Astrocyte of the spinal cord (primary cell): Measurements from ENCODE around the gene PMEL.

Experiments used
- DNase-seq: peaks from one replicate; pipeline ENCODE4 v3.0.0; 2011; ENCODE audit warnings: low read depth, low spot score
- H3K4me3 ChIP-seq: 2 replicates; pipeline ENCODE4 v1.5.1; 2011; ENCODE audit warnings: low read depth, mild to moderate bottlenecking, low read length, moderate library complexity
- CTCF ChIP-seq: IDR thresholded peaks from 2 replicates; pipeline ENCODE4 v1.5.1; 2012; ENCODE audit warnings: low read depth, mild to moderate bottlenecking, low read length, inconsistent platforms
- in situ Hi-C: cut with HindIII; loops from 2 replicates; pipeline ENCODE4 v1.10.0; 2017; ENCODE audit warnings: low sequenced_read_pairs

Gene PMEL

GRCh38 chr12:55965941-55966407, at the start of gene PMEL:
TSS of gene PMEL (minus strand) at chr12:55966042. CDS start at chr12:55966011, 31 bp downstream.
- H3K4me3 ChIP-seq, result peak within 1 kb of the TSS; percentile 90
- in situ Hi-C loops, result no loop called here
- no peak for DNase-seq
- no peak for TF ChIP-seq CTCF

DNA sequence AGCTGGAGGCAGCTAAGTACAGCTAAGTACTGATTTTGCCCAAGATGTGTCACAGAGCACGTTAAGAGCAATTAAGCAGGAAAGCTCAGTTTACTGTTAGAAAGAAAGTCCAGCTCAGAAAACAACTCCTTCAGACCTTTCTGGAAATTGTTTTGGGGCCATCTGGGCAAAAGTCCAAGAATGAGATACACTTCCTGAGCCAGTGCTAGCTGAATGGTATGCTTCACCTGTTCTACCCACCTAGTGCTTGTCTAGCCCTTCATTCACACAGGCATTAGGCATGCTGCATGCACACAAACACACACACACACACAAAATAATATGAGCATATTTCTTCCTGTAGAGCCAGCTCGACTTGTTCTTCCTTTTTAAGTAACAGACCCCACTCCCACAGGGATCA, 48.4 kb upstream of the PMEL start:
- H3K4me3 ChIP-seq, result no peak overlapping the region
- TF ChIP-seq CTCF, result no peak
- DNase-seq, result no peak
- in situ Hi-C loops, result no loop called here

DNA sequence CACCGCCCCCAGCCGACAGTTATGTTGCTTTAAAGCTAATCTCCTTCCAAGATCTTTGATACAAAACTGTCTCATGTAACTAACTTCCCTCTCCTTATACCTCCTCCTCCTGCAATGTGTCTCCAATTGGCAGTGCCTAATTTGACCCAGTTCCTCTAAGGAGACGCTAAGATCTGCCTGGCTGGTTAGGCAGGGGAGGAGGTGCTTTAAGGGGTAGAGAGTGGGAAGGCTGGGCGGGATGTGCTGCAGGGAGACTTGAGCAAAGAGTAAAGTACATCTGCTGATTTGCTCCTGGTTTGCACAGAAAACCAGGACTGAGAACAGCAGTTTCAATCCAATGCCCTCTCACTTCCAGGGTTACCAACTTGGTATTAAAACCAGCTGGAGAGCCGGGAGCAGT, 47.6 kb upstream of the PMEL start:
- in situ Hi-C loops, result no loop called here
- no peak for DNase-seq
- H3K4me3 ChIP-seq, result no peak overlapping the region
- TF ChIP-seq CTCF, result no peak

GRCh38 chr12:56011509-56012090, 45.8 kb upstream of the PMEL start:
- no peak for DNase-seq
- H3K4me3 ChIP-seq, result no peak overlapping the region
- in situ Hi-C loops, result no loop called here
- no peak for TF ChIP-seq CTCF

- no peak for TF ChIP-seq CTCF
- in situ Hi-C loops, result no loop called here
- no peak overlapping the region for H3K4me3 ChIP-seq
- no peak for DNase-seq
Observed at GRCh38 chr12:56010111-56010570, 44.3 kb upstream of the PMEL start.

- no peak for DNase-seq
- peak overlapping the region; percentile 67 for H3K4me3 ChIP-seq
- in situ Hi-C loops, result no loop called here
- no peak for TF ChIP-seq CTCF
Observed at GRCh38 chr12:56007564-56008559, 42.0 kb upstream of the PMEL start.
